BE2C (cell line): ENCODE results near the gene PRG3.

Source experiments
- DNase-seq: peaks from one replicate; pipeline ENCODE4 v3.0.0-alpha.2; 2020
- H3K27me3 ChIP-seq: fragments of 250-450 bp; sonication (Bioruptor Pico); 2 replicates; pipeline ENCODE4 v1.5.1; 2020; ENCODE audit warnings: mild to moderate bottlenecking
- H3K36me3 ChIP-seq: fragments of 250-450 bp; sonication (Bioruptor Pico); 2 replicates; pipeline ENCODE4 v1.5.1; 2020; ENCODE audit warnings: mild to moderate bottlenecking
- H3K4me1 ChIP-seq: fragments of 250-450 bp; sonication (Bioruptor Pico); 2 replicates; pipeline ENCODE4 v1.5.1; 2020
- H3K4me3 ChIP-seq: 2 replicates; pipeline ENCODE4 v1.5.1; 2011; ENCODE audit warnings: low read depth, low read length
- H3K9me3 ChIP-seq: fragments of 250-450 bp; sonication (Bioruptor Pico); 2 replicates; pipeline ENCODE4 v1.5.1; 2020
- CTCF ChIP-seq: IDR thresholded peaks from 2 replicates; pipeline ENCODE4 v1.5.1; 2012; ENCODE audit warnings: mild to moderate bottlenecking, low read depth, low read length

PRG3 gene

GRCh38 chr11:57387289-57388030, 6.5 kb upstream of the PRG3 start:
- no peaks in the 10 kb centered on the region for H3K27me3 ChIP-seq
- H3K4me3 ChIP-seq = no peak overlapping the region
- TF ChIP-seq CTCF = no peak
- DNase-seq = no peak
- H3K36me3 ChIP-seq = no peaks in the 10 kb centered on the region
- H3K4me1 ChIP-seq = no peaks in the 10 kb centered on the region
- H3K9me3 ChIP-seq = no peaks in the 10 kb centered on the region

GRCh38 chr11:57386178-57386940, 5.4 kb upstream of the PRG3 start:
- H3K36me3 ChIP-seq = no peaks in the 10 kb centered on the region
- no peak for TF ChIP-seq CTCF
- H3K27me3 ChIP-seq = no peaks in the 10 kb centered on the region
- H3K4me3 ChIP-seq = no peak overlapping the region
- H3K4me1 ChIP-seq = no peaks in the 10 kb centered on the region
- DNase-seq = no peak
- no peaks in the 10 kb centered on the region for H3K9me3 ChIP-seq

GRCh38 chr11:57379732-57380131, 1.2 kb downstream of the PRG3 start:
- TF ChIP-seq CTCF = no peak
- Histone ChIP-seq H3K36me3 (no peaks in the 10 kb centered on the region), H3K9me3 (no peaks in the 10 kb centered on the region), H3K4me1 (no peaks in the 10 kb centered on the region), H3K4me3 (no peak overlapping the region), H3K27me3 (no peaks in the 10 kb centered on the region)
- no peak for DNase-seq

GRCh38 chr11:57378186-57378585, 2.8 kb downstream of the PRG3 start:
- Histone ChIP-seq H3K27me3 (no peaks in the 10 kb centered on the region), H3K4me3 (no peak overlapping the region), H3K36me3 (no peaks in the 10 kb centered on the region), H3K4me1 (no peaks in the 10 kb centered on the region), H3K9me3 (no peaks in the 10 kb centered on the region)
- TF ChIP-seq CTCF = no peak
- DNase-seq = no peak

GRCh38 chr11:57377107-57377506, 3.8 kb downstream of the PRG3 start:
- H3K27me3 ChIP-seq = no peaks in the 10 kb centered on the region
- H3K36me3 ChIP-seq = no peaks in the 10 kb centered on the region
- H3K9me3 ChIP-seq = no peaks in the 10 kb centered on the region
- no peaks in the 10 kb centered on the region for H3K4me1 ChIP-seq
- H3K4me3 ChIP-seq = no peak overlapping the region
- TF ChIP-seq CTCF = no peak
- no peak for DNase-seq
